Kidney epithelial cell (primary cell): Measurements from ENCODE around the gene KRT12. TPM values are rescaled to one million over a fixed set of nuclear protein-coding genes. Genes with fewer than 3 reads are reported as not detected.

ENCODE experiments used
- DNase-seq: peaks from one replicate; pipeline ENCODE4 v3.0.0-alpha.2; 2010; ENCODE audit warnings: low read depth
- H3K27me3 ChIP-seq: 2 replicates; pipeline ENCODE4 v1.6.0; 2011; ENCODE audit warnings: low read length; ENCODE audit not compliant: control insufficient read depth, insufficient read depth
- H3K36me3 ChIP-seq: 2 replicates; pipeline ENCODE4 v1.5.1; 2011; ENCODE audit warnings: low read length; ENCODE audit not compliant: control insufficient read depth, insufficient read depth
- H3K4me3 ChIP-seq: 2 replicates; pipeline ENCODE4 v1.5.1; 2011; ENCODE audit warnings: low read depth, mild to moderate bottlenecking, control low read depth, low read length
- CTCF ChIP-seq: IDR thresholded peaks from 2 replicates; pipeline ENCODE4 v1.5.1; 2011; ENCODE audit warnings: mild to moderate bottlenecking, moderate library complexity, low read length, control low read depth, inconsistent platforms; ENCODE audit not compliant: insufficient read depth, poor library complexity, severe bottlenecking
- total RNA-seq: library from RNA; depleted of rRNA; stranded (reverse); fragments of >200 nt; gene quantifications from 2 replicates; pipeline ENCODE4 v1.2.3, GENCODE V29; 2015

Gene KRT12
- total RNA-seq, 1 donor from 2014 or later, result not detected

GRCh38 chr17:40912486-40913210 lies 45.6 kb upstream of the KRT12 start:
- no peak for TF ChIP-seq CTCF
- Histone ChIP-seq H3K4me3 (no peak overlapping the region), H3K27me3 (no peaks in the 10 kb centered on the region), H3K36me3 (no peaks in the 10 kb centered on the region)
- DNase-seq, result no peak

GRCh38 chr17:40910441-40910841 lies 43.4 kb upstream of the KRT12 start:
- H3K36me3 ChIP-seq, result no peaks in the 10 kb centered on the region
- DNase-seq, result no peak
- no peaks in the 10 kb centered on the region for H3K27me3 ChIP-seq
- H3K4me3 ChIP-seq, result no peak overlapping the region
- no peak for TF ChIP-seq CTCF

- no peak for DNase-seq
- no peak for TF ChIP-seq CTCF
- no peaks in the 10 kb centered on the region for H3K36me3 ChIP-seq
- no peak overlapping the region for H3K4me3 ChIP-seq
- H3K27me3 ChIP-seq, result no peaks in the 10 kb centered on the region
Observed at GRCh38 chr17:40909755-40910154, 42.7 kb upstream of the KRT12 start.

- Histone ChIP-seq H3K4me3 (no peak overlapping the region), H3K27me3 (no peaks in the 10 kb centered on the region), H3K36me3 (no peaks in the 10 kb centered on the region)
- TF ChIP-seq CTCF, result peak; percentile 63
- DNase-seq, result peak; percentile 74
Observed at GRCh38 chr17:40909351-40909750, 42.3 kb upstream of the KRT12 start.

GRCh38 chr17:40906613-40907012 lies 39.6 kb upstream of the KRT12 start:
- H3K36me3 ChIP-seq, result no peaks in the 10 kb centered on the region
- TF ChIP-seq CTCF, result no peak
- H3K4me3 ChIP-seq, result no peak overlapping the region
- no peak for DNase-seq
- H3K27me3 ChIP-seq, result no peaks in the 10 kb centered on the region

- Histone ChIP-seq H3K36me3 (no peaks in the 10 kb centered on the region), H3K4me3 (no peak overlapping the region), H3K27me3 (no peaks in the 10 kb centered on the region)
- DNase-seq, result no peak
- no peak for TF ChIP-seq CTCF
Observed at GRCh38 chr17:40905370-40905769, 38.3 kb upstream of the KRT12 start.
